Fibroblast of skin of right biceps (primary cell): ENCODE data around the gene FCHSD2.
A peak's percentile ranks its signal among the peaks of the same experiment; 100 is the strongest.
"Not testable (repeated sequence)": the region's sequence is repeated elsewhere in the genome, so short reads cannot be mapped to it uniquely, and the experiment has no call there.

ENCODE experiments used
- DNase-seq: peaks from one replicate; pipeline ENCODE4 v3.0.0-alpha.2; 2013

FCHSD2 gene

GRCh38 chr11:72918851-72919250 is 223.3 kb downstream of the FCHSD2 start:
- DNase-seq = peak; percentile 65

- DNase-seq = no peak
Measured at GRCh38 chr11:72912253-72912652, 229.9 kb downstream of the FCHSD2 start.

- DNase-seq = not testable (repeated sequence)
Measured at GRCh38 chr11:72909558-72910388, 232.3 kb downstream of the FCHSD2 start.

GRCh38 chr11:72908032-72908676 is 234.0 kb downstream of the FCHSD2 start:
- DNase-seq = peak; percentile 9

GRCh38 chr11:72904016-72904415 is 238.1 kb downstream of the FCHSD2 start:
- DNase-seq = no peak

GRCh38 chr11:72901374-72901773 is 240.7 kb downstream of the FCHSD2 start:
- DNase-seq = no peak

- no peak for DNase-seq
Measured at GRCh38 chr11:72900013-72900412, 242.1 kb downstream of the FCHSD2 start.

GRCh38 chr11:72899238-72899637 is 242.9 kb downstream of the FCHSD2 start:
- no peak for DNase-seq

GRCh38 chr11:72897506-72897905 is 244.6 kb downstream of the FCHSD2 start:
- no peak for DNase-seq

GRCh38 chr11:72896431-72896830 is 245.7 kb downstream of the FCHSD2 start:
- DNase-seq = peak; percentile 61

- DNase-seq = no peak
Measured at GRCh38 chr11:72890881-72891280, 251.2 kb downstream of the FCHSD2 start.

- no peak for DNase-seq
Measured at GRCh38 chr11:72886619-72887018, 255.5 kb downstream of the FCHSD2 start.

GRCh38 chr11:72885749-72886609 is 256.1 kb downstream of the FCHSD2 start:
- DNase-seq = no peak

- DNase-seq = no peak
Measured at GRCh38 chr11:72876147-72876546, 266.0 kb downstream of the FCHSD2 start.

GRCh38 chr11:72875736-72876135 is 266.4 kb downstream of the FCHSD2 start:
- DNase-seq = no peak

- no peak for DNase-seq
Measured at GRCh38 chr11:72872012-72872411, 270.1 kb downstream of the FCHSD2 start.

GRCh38 chr11:72871119-72871518 is 271.0 kb downstream of the FCHSD2 start:
- peak; percentile 71 for DNase-seq

GRCh38 chr11:72869831-72870230 is 272.3 kb downstream of the FCHSD2 start:
- DNase-seq = no peak

- DNase-seq = no peak
Measured at GRCh38 chr11:72867970-72868369, 274.1 kb downstream of the FCHSD2 start.

- peak; percentile 85 for DNase-seq
Measured at GRCh38 chr11:72864702-72865655, 277.1 kb downstream of the FCHSD2 start.

GRCh38 chr11:72863916-72864315 is 278.2 kb downstream of the FCHSD2 start:
- no peak for DNase-seq

- no peak for DNase-seq
Measured at GRCh38 chr11:72863091-72863490, 279.0 kb downstream of the FCHSD2 start.
